ENCODE results near the gene IL31.

IL31 gene

GRCh38 chr12:122138181-122138580 lies 35.8 kb downstream of the IL31 start:
- Histone ChIP-seq H4K20me1 (ENCODE audit: insufficient read depth, low read length) (no peaks in the 10 kb centered on the region), H3K27ac (ENCODE audit: low read length) (no peak overlapping the region), H3K36me3 (replicated peaks; ENCODE audit: low read depth, low read length) (peaks cover 12% of the 10 kb centered on the region)

GRCh38 chr12:122137681-122138080 lies 36.3 kb downstream of the IL31 start:
- H3K36me3 ChIP-seq (replicated peaks; ENCODE audit: low read depth, low read length): peaks cover 11% of the 10 kb centered on the region
- no peaks in the 10 kb centered on the region for H4K20me1 ChIP-seq (ENCODE audit: insufficient read depth, low read length)
- no peak overlapping the region for H3K9ac ChIP-seq (ENCODE audit: low read length)

More at GRCh38 chr12:122138181-122138580, 35.8 kb downstream of the IL31 start:
- H3K9me3 ChIP-seq (ENCODE audit: insufficient read depth, low read length): no peaks in the 10 kb centered on the region
- H3K79me2 ChIP-seq (ENCODE audit: low read length): no peaks in the 10 kb centered on the region
- no peak overlapping the region for H3K4me2 ChIP-seq (ENCODE audit: low read length)
- no peak overlapping the region for H2AFZ ChIP-seq (ENCODE audit: low read depth, low read length)
- H3K27me3 ChIP-seq (ENCODE audit: low read depth, low read length): no peaks in the 10 kb centered on the region
- H3K9ac ChIP-seq (ENCODE audit: low read length): no peak overlapping the region
- TF ChIP-seq CTCF (IDR thresholded peaks at IDR 0.05; ENCODE audit: low read depth, low read length) (no peak), EZH2phosphoT487 (IDR thresholded peaks at IDR 0.05; ENCODE audit: low read depth) (no peak)
- no peaks in the 10 kb centered on the region for H3K4me1 ChIP-seq (ENCODE audit: low read length)
- no peak overlapping the region for H3K4me3 ChIP-seq (ENCODE audit: low read length)

GRCh38 chr12:122137229-122137628 lies 36.8 kb downstream of the IL31 start:
- H3K4me1 ChIP-seq (ENCODE audit: low read length): no peaks in the 10 kb centered on the region
- no peak overlapping the region for H3K27ac ChIP-seq (ENCODE audit: low read length)
- no peak overlapping the region for H3K4me2 ChIP-seq (ENCODE audit: low read length)
- H4K20me1 ChIP-seq (ENCODE audit: insufficient read depth, low read length): no peaks in the 10 kb centered on the region
- TF ChIP-seq EZH2phosphoT487 (IDR thresholded peaks at IDR 0.05; ENCODE audit: low read depth) (no peak), CTCF (IDR thresholded peaks at IDR 0.05; ENCODE audit: low read depth, low read length) (no peak)
- H3K79me2 ChIP-seq (ENCODE audit: low read length): no peaks in the 10 kb centered on the region
- no peak overlapping the region for H2AFZ ChIP-seq (ENCODE audit: low read depth, low read length)
- H3K4me3 ChIP-seq (ENCODE audit: low read length): no peak overlapping the region
- H3K9ac ChIP-seq (ENCODE audit: low read length): no peak overlapping the region
- H3K36me3 ChIP-seq (replicated peaks; ENCODE audit: low read depth, low read length): peaks cover 12% of the 10 kb centered on the region
- no peaks in the 10 kb centered on the region for H3K27me3 ChIP-seq (ENCODE audit: low read depth, low read length)
- H3K9me3 ChIP-seq (ENCODE audit: insufficient read depth, low read length): no peaks in the 10 kb centered on the region

More at GRCh38 chr12:122137681-122138080, 36.3 kb downstream of the IL31 start:
- TF ChIP-seq EZH2phosphoT487 (IDR thresholded peaks at IDR 0.05; ENCODE audit: low read depth): no peak
- Histone ChIP-seq H3K27ac (ENCODE audit: low read length) (no peak overlapping the region), H3K9me3 (ENCODE audit: insufficient read depth, low read length) (no peaks in the 10 kb centered on the region), H3K27me3 (ENCODE audit: low read depth, low read length) (no peaks in the 10 kb centered on the region), H3K79me2 (ENCODE audit: low read length) (no peaks in the 10 kb centered on the region), H2AFZ (ENCODE audit: low read depth, low read length) (no peak overlapping the region), H3K4me3 (ENCODE audit: low read length) (no peak overlapping the region), H3K4me1 (ENCODE audit: low read length) (no peaks in the 10 kb centered on the region), H3K4me2 (ENCODE audit: low read length) (no peak overlapping the region)

GRCh38 chr12:122135437-122136031 lies 38.5 kb downstream of the IL31 start:
- H3K4me3 ChIP-seq (ENCODE audit: low read length): no peak overlapping the region
- H3K79me2 ChIP-seq (ENCODE audit: low read length): no peaks in the 10 kb centered on the region
- H3K36me3 ChIP-seq (replicated peaks; ENCODE audit: low read depth, low read length): peaks cover 9% of the 10 kb centered on the region
- no peak overlapping the region for H3K4me2 ChIP-seq (ENCODE audit: low read length)
- no peak for TF ChIP-seq EZH2phosphoT487 (IDR thresholded peaks at IDR 0.05; ENCODE audit: low read depth)
- no peak for TF ChIP-seq CTCF (IDR thresholded peaks at IDR 0.05; ENCODE audit: low read depth, low read length)
- H4K20me1 ChIP-seq (ENCODE audit: insufficient read depth, low read length): no peaks in the 10 kb centered on the region
- no peak overlapping the region for H2AFZ ChIP-seq (ENCODE audit: low read depth, low read length)
- no peak overlapping the region for H3K9ac ChIP-seq (ENCODE audit: low read length)
- H3K27ac ChIP-seq (ENCODE audit: low read length): no peak overlapping the region
- no peaks in the 10 kb centered on the region for H3K9me3 ChIP-seq (ENCODE audit: insufficient read depth, low read length)
- H3K27me3 ChIP-seq (ENCODE audit: low read depth, low read length): no peaks in the 10 kb centered on the region
- H3K4me1 ChIP-seq (ENCODE audit: low read length): no peaks in the 10 kb centered on the region

All from OCI-LY3 (cell line).